AG04449 (cell line): Measurements from ENCODE around the gene DGLUCY.

Source experiments
- CTCF ChIA-PET: fragments of 350-600 bp; formaldehyde crosslinking; extraction: SDS; loops from one replicate; lab custom pipeline; 2021; ENCODE audit warnings: antibody characterized with exemption; lab: Yijun Ruan, JAX
- POLR2A ChIA-PET: fragments of 400-600, 350-600 bp; formaldehyde crosslinking; extraction: SDS; loops from one replicate; lab custom pipeline; 2020; ENCODE audit warnings: antibody characterized with exemption, inconsistent platforms; lab: Yijun Ruan, JAX
- DNase-seq: peaks from one replicate; pipeline ENCODE4 v3.0.0-alpha.2; 2010; ENCODE audit warnings: low read depth, low spot score
- H3K4me3 ChIP-seq: 2 replicates; pipeline ENCODE4 v1.5.1; 2011; ENCODE audit warnings: low read depth, mild to moderate bottlenecking, control low read depth, low read length
- CTCF ChIP-seq: IDR thresholded peaks from one replicate; pipeline ENCODE4 v1.5.1; 2011; ENCODE audit warnings: mild to moderate bottlenecking, moderate library complexity, low read length, control low read depth, inconsistent platforms; ENCODE audit not compliant: insufficient read depth; ENCODE audit errors: missing control alignments

DGLUCY gene

GRCh38 chr14:91272341-91273272 lies 158.7 kb downstream of the DGLUCY start:
- DNase-seq = no peak
- ChIA-PET CTCF (interaction anchor here (0.9 to 1.6 kb wide), 3 partner anchors 9 to 98 kb away, joined by 3 to 4 read pairs (median 3); no protein-coding TSS in a partner anchor), POLR2A (no interaction called here)
- TF ChIP-seq CTCF = no peak
- no peak overlapping the region for H3K4me3 ChIP-seq

GRCh38 chr14:91273273-91273884 lies 159.5 kb downstream of the DGLUCY start:
- TF ChIP-seq CTCF = no peak
- ChIA-PET CTCF (interaction anchor here (1.6 to 20.6 kb wide), 3 partner anchors 8 to 99 kb away, joined by 3 to 824 read pairs (median 12); no protein-coding TSS in a partner anchor), POLR2A (no interaction called here)

GRCh38 chr14:91273885-91274273 lies 160.0 kb downstream of the DGLUCY start:
- no peak for DNase-seq
- no peak for TF ChIP-seq CTCF
- CTCF ChIA-PET = interaction anchor here (2.3 to 20.6 kb wide), 2 partner anchors 12 to 99 kb away, joined by 12 to 824 read pairs; no protein-coding TSS in a partner anchor
- POLR2A ChIA-PET = no interaction called here
- H3K4me3 ChIP-seq = no peak overlapping the region

More at GRCh38 chr14:91273273-91273884, 159.5 kb downstream of the DGLUCY start:
- no peak overlapping the region for H3K4me3 ChIP-seq
- DNase-seq = no peak

- no peak overlapping the region for H3K4me3 ChIP-seq
- DNase-seq = no peak
- TF ChIP-seq CTCF = no peak
- ChIA-PET POLR2A (interaction anchor here (0.6 kb wide), 1 partner anchor 965 kb away, joined by 4 read pairs; no protein-coding TSS in a partner anchor), CTCF (interaction anchor here (2.3 to 20.6 kb wide), 2 partner anchors 11 to 100 kb away, joined by 12 to 824 read pairs; no protein-coding TSS in a partner anchor)
These were observed 160.9 kb downstream of the DGLUCY start for GRCh38 chr14:91274796-91275195.
